ENCODE data around the gene LMO7.

Gene LMO7

GRCh38 chr13:75860935-75861334 lies 224.8 kb downstream of the LMO7 start:
- DNase-seq (ENCODE audit: low read depth in 1 of 2, low spot score in 1 of 2), result no peak
- H3K27ac ChIP-seq (replicated peaks), result no peak overlapping the region
- TF ChIP-seq CTCF (IDR thresholded peaks at IDR 0.05; ENCODE audit: insufficient read depth, low read length), result no peak
- TF ChIP-seq POLR2AphosphoS5 (IDR thresholded peaks at IDR 0.05; ENCODE audit: low read depth), result no peak
- no peak for TF ChIP-seq REST (IDR thresholded peaks at IDR 0.05; ENCODE audit: insufficient replicate concordance, low read depth)
- TF ChIP-seq SPI1 (IDR thresholded peaks at IDR 0.05; ENCODE audit: borderline replicate concordance, low read depth), result no peak
- TF ChIP-seq GABPA (IDR thresholded peaks at IDR 0.05; ENCODE audit: low read depth), result no peak
- no peak overlapping the region for H3K4me3 ChIP-seq (replicated peaks; ENCODE audit: insufficient read depth, low read length)
- H3K27me3 ChIP-seq (ENCODE audit: insufficient read depth, poor library complexity, severe bottlenecking), result peaks cover 4% of the 10 kb centered on the region

GRCh38 chr13:75861786-75862185 lies 225.7 kb downstream of the LMO7 start:
- Histone ChIP-seq H3K27ac (replicated peaks) (no peak overlapping the region), H3K27me3 (ENCODE audit: insufficient read depth, poor library complexity, severe bottlenecking) (peaks cover 4% of the 10 kb centered on the region), H3K4me3 (replicated peaks; ENCODE audit: insufficient read depth, low read length) (no peak overlapping the region)
- DNase-seq (ENCODE audit: low read depth in 1 of 2, low spot score in 1 of 2), result no peak
- no peak for TF ChIP-seq REST (IDR thresholded peaks at IDR 0.05; ENCODE audit: insufficient replicate concordance, low read depth)
- no peak for TF ChIP-seq CTCF (IDR thresholded peaks at IDR 0.05; ENCODE audit: insufficient read depth, low read length)
- no peak for TF ChIP-seq POLR2AphosphoS5 (IDR thresholded peaks at IDR 0.05; ENCODE audit: low read depth)
- no peak for TF ChIP-seq SPI1 (IDR thresholded peaks at IDR 0.05; ENCODE audit: borderline replicate concordance, low read depth)
- TF ChIP-seq GABPA (IDR thresholded peaks at IDR 0.05; ENCODE audit: low read depth), result no peak

GRCh38 chr13:75864718-75865117 lies 228.6 kb downstream of the LMO7 start:
- Histone ChIP-seq H3K27me3 (ENCODE audit: insufficient read depth, poor library complexity, severe bottlenecking) (peaks cover 7% of the 10 kb centered on the region), H3K4me3 (replicated peaks; ENCODE audit: insufficient read depth, low read length) (no peak overlapping the region), H3K27ac (replicated peaks) (no peak overlapping the region)
- TF ChIP-seq POLR2AphosphoS5 (IDR thresholded peaks at IDR 0.05; ENCODE audit: low read depth) (no peak), REST (IDR thresholded peaks at IDR 0.05; ENCODE audit: insufficient replicate concordance, low read depth) (no peak), GABPA (IDR thresholded peaks at IDR 0.05; ENCODE audit: low read depth) (no peak), CTCF (IDR thresholded peaks at IDR 0.05; ENCODE audit: insufficient read depth, low read length) (no peak), SPI1 (IDR thresholded peaks at IDR 0.05; ENCODE audit: borderline replicate concordance, low read depth) (no peak)
- DNase-seq (ENCODE audit: low read depth in 1 of 2, low spot score in 1 of 2), result no peak
